Osteocyte (in vitro differentiated cells): Measurements from ENCODE around the gene PANK4. TPM values are rescaled to one million over a fixed set of nuclear protein-coding genes. Genes with fewer than 3 reads are reported as not detected.

Experiments
- DNase-seq: peaks from one replicate; pipeline ENCODE4 v3.0.0; 2021; ENCODE audit warnings: mixed read lengths; ENCODE audit not compliant: unreplicated experiment; ENCODE audit errors: extremely low spot score
- H3K27ac Mint-ChIP-seq: one replicate; pipeline ENCODE4 v1.8.0; 2021; ENCODE audit warnings: mild to moderate bottlenecking, mixed read lengths; ENCODE audit not compliant: unreplicated experiment
- H3K27me3 Mint-ChIP-seq: one replicate; pipeline ENCODE4 v1.8.0; 2021; ENCODE audit warnings: mixed read lengths; ENCODE audit not compliant: unreplicated experiment
- H3K36me3 Mint-ChIP-seq: one replicate; pipeline ENCODE4 v1.8.0; 2021; ENCODE audit warnings: mixed read lengths; ENCODE audit not compliant: unreplicated experiment
- H3K4me1 Mint-ChIP-seq: one replicate; pipeline ENCODE4 v1.8.0; 2021; ENCODE audit warnings: mixed read lengths; ENCODE audit not compliant: unreplicated experiment
- H3K4me3 Mint-ChIP-seq: one replicate; pipeline ENCODE4 v1.8.0; 2021; ENCODE audit warnings: mild to moderate bottlenecking, moderate library complexity, mixed read lengths; ENCODE audit not compliant: unreplicated experiment
- H3K9me3 Mint-ChIP-seq: one replicate; pipeline ENCODE4 v1.8.0; 2021; ENCODE audit warnings: mixed read lengths; ENCODE audit not compliant: unreplicated experiment
- total RNA-seq: library from RNA; stranded (reverse); gene quantifications from 2 replicates; pipeline ENCODE4 v1.2.1, GENCODE V29; 2021
- TF ChIP-seq, protein P1 (sequence below): fragments of 200-600 bp; sonication (generic); IDR thresholded peaks from 2 replicates; pipeline ENCODE4 v1.5.0; 2021; ENCODE audit warnings: antibody characterized with exemption, mild to moderate bottlenecking, moderate library complexity

PANK4 gene
- total RNA-seq, 1 donor from 2014 or later: 34.4 TPM

DNA sequence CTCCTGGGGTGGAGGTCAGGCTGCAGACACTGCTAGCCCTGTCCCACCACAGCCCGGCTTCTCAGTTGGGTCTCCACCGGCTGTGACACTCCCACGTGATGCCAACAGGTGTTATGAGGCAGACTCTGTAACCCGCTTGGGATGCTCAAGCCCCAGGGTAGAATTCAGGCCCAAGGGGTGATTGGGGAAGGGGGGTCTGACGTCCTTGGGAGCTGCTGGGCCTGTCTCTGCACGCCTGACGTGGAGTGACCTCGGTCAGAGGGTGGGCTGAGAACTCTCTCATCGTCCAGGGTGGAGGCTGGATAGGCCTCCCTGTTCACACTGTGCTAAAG, 11.4 kb upstream of the PANK4 start:
- Mint-ChIP-seq H3K36me3 (no peaks in the 10 kb centered on the region), H3K9me3 (no peaks in the 10 kb centered on the region), H3K27me3 (no peaks in the 10 kb centered on the region), H3K27ac (no peak overlapping the region), H3K4me3 (no peak overlapping the region), H3K4me1 (peaks cover 37% of the 10 kb centered on the region)
- DNase-seq: no peak
- TF ChIP-seq, protein P1, sequence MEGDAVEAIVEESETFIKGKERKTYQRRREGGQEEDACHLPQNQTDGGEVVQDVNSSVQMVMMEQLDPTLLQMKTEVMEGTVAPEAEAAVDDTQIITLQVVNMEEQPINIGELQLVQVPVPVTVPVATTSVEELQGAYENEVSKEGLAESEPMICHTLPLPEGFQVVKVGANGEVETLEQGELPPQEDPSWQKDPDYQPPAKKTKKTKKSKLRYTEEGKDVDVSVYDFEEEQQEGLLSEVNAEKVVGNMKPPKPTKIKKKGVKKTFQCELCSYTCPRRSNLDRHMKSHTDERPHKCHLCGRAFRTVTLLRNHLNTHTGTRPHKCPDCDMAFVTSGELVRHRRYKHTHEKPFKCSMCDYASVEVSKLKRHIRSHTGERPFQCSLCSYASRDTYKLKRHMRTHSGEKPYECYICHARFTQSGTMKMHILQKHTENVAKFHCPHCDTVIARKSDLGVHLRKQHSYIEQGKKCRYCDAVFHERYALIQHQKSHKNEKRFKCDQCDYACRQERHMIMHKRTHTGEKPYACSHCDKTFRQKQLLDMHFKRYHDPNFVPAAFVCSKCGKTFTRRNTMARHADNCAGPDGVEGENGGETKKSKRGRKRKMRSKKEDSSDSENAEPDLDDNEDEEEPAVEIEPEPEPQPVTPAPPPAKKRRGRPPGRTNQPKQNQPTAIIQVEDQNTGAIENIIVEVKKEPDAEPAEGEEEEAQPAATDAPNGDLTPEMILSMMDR: no peak

DNA sequence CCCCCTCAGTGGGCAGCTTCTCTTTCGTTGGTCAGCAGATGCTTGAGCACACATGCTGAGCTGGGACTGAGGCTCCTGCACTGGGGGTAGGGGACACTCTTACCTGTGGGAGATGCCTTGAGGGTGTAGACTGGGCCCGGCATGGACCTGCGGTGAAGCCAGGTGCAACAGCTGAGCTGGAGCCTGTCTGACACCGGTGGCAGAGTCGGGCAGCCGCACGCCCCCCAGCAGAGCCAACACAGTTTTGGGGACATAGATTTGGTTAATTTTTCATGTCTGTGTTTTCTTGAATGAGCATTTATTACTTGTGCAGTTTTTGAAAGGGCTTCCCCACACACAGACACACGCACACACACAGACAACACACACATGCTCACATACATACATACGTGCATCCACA, 9.6 kb upstream of the PANK4 start:
- no peaks in the 10 kb centered on the region for H3K36me3 Mint-ChIP-seq
- peaks cover 30% of the 10 kb centered on the region for H3K4me1 Mint-ChIP-seq
- no peak overlapping the region for H3K27ac Mint-ChIP-seq
- no peaks in the 10 kb centered on the region for H3K9me3 Mint-ChIP-seq
- no peak for DNase-seq
- H3K4me3 Mint-ChIP-seq: no peak overlapping the region
- H3K27me3 Mint-ChIP-seq: no peaks in the 10 kb centered on the region
- TF ChIP-seq, protein P1: no peak

DNA sequence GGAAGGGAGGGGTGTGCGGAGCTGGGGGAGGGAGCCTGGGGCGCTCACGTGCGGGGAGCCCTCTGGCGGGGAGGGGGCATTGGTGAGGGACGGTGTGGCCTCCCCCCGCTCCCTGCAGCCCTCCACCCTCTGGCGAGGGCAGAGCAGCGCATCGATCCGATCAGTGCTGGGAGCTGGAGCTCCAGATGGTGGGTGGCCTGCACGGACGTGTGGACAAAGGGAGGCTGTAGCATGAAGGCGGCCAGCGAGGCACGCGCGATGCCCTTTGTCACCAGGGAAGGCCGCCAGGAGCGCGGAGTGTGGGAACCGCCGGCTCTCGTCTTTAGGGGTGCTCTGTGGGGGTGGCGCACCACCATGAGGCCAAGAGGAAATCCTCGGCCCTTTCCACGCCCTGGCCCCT, 9.1 kb upstream of the PANK4 start:
- Mint-ChIP-seq H3K4me3 (no peak overlapping the region), H3K27ac (no peak overlapping the region), H3K9me3 (no peaks in the 10 kb centered on the region), H3K36me3 (no peaks in the 10 kb centered on the region), H3K4me1 (peaks cover 32% of the 10 kb centered on the region), H3K27me3 (no peaks in the 10 kb centered on the region)
- no peak for DNase-seq
- TF ChIP-seq, protein P1: no peak

DNA sequence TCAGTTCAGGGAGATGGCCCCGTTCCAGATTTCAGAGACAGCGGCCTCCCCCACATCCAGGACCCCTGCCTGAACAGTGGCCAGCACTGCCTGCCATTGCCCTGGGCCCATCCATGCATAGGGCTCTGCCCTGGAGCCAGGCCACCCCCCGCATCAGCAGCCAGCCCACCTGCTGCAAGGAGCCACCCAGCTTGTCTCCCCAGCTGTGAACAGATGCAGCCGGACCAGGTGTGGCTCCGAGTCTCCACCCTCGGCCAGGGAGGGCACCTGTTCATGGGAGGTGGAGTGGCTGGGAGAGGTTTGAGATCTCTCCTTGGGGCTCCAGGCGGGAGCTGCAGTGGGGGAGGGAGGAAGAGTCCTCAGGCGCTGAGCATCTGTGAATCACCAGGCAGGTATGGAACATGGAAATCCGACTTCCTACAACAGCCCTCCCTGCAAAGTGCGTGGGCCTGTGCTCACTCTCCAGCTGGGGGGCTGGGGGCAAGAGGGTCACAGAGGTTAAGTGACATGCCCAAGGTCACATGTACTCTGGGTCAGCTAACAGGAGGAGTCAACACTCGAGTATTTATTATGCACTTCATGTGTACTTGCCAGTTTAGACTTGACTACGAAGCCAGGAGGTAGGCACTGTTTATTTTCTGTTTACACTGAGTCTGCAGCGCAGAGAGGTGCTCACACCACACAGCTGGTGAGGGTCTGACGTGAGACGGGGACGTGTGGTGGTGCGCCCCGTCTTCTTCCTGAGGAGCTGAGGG, 8.5 kb upstream of the PANK4 start:
- Mint-ChIP-seq H3K27ac (no peak overlapping the region), H3K9me3 (no peaks in the 10 kb centered on the region), H3K27me3 (no peaks in the 10 kb centered on the region), H3K4me3 (no peak overlapping the region), H3K36me3 (no peaks in the 10 kb centered on the region), H3K4me1 (peaks cover 32% of the 10 kb centered on the region)
- TF ChIP-seq, protein P1: no peak
- no peak for DNase-seq

DNA sequence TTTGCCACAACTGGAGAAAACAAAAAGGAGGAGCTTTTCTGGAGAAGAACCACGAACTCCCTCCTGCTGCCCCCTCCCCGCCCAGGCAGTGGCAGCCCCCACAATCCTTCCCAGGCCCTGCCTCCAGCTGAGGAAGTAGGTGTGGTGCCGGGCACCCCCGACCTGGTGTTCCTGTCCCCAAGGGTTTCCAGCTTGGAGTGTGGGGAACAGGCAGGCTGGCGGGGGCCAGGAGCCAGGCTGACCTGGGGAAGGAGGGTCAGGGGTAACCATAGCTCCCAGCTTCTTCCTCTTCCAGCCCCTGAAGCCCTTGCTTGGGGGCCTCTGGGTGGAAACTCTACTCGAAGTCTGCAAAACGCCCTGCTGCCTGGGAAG, 7.9 kb upstream of the PANK4 start:
- no peak overlapping the region for H3K4me3 Mint-ChIP-seq

More for the DNA sequence above, 7.9 kb upstream of the PANK4 start:
- Mint-ChIP-seq H3K27me3 (no peaks in the 10 kb centered on the region), H3K9me3 (no peaks in the 10 kb centered on the region), H3K4me1 (peaks cover 32% of the 10 kb centered on the region), H3K36me3 (no peaks in the 10 kb centered on the region), H3K27ac (no peak overlapping the region)
- no peak for DNase-seq
- TF ChIP-seq, protein P1: no peak
